D721Med (cell line): ENCODE measurements around the gene KICS2.
"Not testable (repeated sequence)": the region's sequence is repeated elsewhere in the genome, so short reads cannot be mapped to it uniquely, and the experiment has no call there.

Experiments used
- DNase-seq: peaks from one replicate; pipeline ENCODE4 v3.0.0; 2011; ENCODE audit warnings: low spot score; ENCODE audit not compliant: insufficient read length
- FAIRE-seq: peaks from 2 replicates; lab custom pipeline; 2011; peaks lifted over from hg19 to GRCh38; lab: Jason Lieb, UNC
- TF ChIP-seq, protein P1 (sequence below): IDR thresholded peaks from 2 replicates; pipeline ENCODE4 v1.5.1; 2012; ENCODE audit warnings: mild to moderate bottlenecking, control low read depth; ENCODE audit not compliant: insufficient read depth; ENCODE audit errors: missing control alignments

Gene KICS2

GRCh38 chr12:64219145-64219544, 3.0 kb downstream of the KICS2 start:
- FAIRE-seq (no peak), DNase-seq (no peak)
- TF ChIP-seq, protein P1, sequence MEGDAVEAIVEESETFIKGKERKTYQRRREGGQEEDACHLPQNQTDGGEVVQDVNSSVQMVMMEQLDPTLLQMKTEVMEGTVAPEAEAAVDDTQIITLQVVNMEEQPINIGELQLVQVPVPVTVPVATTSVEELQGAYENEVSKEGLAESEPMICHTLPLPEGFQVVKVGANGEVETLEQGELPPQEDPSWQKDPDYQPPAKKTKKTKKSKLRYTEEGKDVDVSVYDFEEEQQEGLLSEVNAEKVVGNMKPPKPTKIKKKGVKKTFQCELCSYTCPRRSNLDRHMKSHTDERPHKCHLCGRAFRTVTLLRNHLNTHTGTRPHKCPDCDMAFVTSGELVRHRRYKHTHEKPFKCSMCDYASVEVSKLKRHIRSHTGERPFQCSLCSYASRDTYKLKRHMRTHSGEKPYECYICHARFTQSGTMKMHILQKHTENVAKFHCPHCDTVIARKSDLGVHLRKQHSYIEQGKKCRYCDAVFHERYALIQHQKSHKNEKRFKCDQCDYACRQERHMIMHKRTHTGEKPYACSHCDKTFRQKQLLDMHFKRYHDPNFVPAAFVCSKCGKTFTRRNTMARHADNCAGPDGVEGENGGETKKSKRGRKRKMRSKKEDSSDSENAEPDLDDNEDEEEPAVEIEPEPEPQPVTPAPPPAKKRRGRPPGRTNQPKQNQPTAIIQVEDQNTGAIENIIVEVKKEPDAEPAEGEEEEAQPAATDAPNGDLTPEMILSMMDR, result no peak

- TF ChIP-seq, protein P1, result no peak
- no peak for DNase-seq
- FAIRE-seq, result no peak
Measured at GRCh38 chr12:64218597-64218996, 3.5 kb downstream of the KICS2 start.

DNA sequence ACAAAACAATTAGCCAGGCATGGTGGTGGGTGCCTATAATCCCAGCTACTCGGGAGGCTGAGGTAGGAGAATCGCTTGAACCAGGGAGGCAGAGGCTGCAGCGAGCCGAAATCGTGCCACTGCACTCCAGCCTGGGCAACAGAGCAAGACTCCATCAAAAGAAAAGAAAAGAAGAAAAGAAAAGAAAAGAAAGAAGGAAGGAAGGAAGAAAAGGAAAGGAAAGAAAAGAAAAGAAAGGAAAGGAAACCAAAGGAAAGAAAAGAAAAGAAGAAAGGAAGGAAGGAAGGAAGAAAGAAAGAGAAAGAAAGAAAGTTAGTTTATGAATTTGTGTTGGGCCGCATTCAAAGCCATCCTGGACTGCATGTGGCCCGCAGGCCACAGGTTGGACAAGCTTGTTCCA, 4.5 kb downstream of the KICS2 start:
- FAIRE-seq, DNase-seq: not testable (repeated sequence)

- DNase-seq, result no peak
- no peak for FAIRE-seq
- TF ChIP-seq, protein P1, result no peak
Measured at GRCh38 chr12:64216239-64216638, 5.9 kb downstream of the KICS2 start.

DNA sequence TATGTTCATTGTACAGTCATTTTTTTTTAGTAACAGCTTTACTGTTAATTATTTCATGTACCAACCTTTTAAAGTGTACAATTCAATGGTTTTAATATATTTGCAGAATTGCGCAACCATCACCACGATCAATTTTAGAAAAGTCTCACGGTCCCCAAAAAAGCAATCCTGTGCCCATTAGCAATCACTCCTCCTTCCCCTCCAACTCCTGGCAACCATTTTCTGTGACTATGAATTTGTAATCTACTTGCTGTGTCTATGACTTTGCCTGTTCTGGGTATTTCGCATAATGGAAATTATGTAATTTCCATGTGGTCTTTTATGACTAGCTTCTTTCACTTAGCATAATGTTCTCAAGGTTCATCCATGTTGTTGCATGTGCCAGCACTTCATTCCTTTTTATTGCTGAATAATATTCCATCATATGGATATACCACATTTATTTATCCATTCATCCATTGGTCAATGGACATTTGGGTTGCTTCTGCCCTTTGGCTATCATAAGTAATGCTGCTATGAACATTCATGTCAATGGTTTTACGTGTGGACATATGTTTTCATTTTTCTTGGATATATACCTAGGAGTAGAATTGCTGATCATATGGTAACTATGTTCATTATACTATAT, 9.9 kb downstream of the KICS2 start:
- TF ChIP-seq, protein P1, result no peak
- no peak for FAIRE-seq
- no peak for DNase-seq

DNA sequence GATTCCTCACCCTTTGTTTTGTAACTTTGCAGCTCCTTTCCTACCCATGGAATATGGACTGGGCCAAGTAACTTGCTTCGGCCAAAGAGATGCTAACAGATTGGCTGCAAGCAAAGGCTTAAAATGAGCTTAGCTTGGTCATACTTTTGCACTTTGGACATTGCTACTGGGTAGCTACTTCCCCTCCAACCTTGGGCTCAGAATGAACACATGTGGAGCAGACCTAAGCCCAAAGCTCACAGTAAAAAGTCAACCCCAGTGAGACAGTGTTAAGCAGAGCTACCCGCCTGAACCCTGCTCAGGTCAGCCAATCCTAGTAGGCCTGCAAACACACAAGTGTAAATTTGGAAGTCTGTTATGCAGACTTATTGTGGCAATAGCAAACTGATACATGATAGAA, 14.6 kb downstream of the KICS2 start:
- DNase-seq (no peak), FAIRE-seq (no peak)

DNA sequence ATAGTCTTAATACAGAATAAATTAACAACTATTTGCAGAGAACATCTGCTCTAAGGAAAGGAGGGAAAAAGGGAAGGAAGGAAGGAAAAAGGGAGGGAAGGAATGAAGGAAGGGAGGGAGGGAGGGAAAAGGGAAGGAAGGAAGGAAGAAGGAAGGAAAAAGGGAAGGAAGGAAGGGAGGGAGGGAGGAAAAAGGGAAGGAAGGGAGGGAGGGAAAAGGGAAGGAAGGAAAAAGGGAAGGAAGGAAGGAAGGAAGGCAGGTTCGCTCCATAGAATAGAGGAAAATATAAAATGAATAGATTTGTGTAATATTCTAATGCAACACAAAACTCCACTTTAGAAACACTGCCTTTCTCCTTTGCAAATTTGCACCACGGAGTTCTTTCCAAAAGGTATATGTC, 16.6 kb downstream of the KICS2 start:
- DNase-seq, result no peak
- TF ChIP-seq, protein P1, result no peak
- no peak for FAIRE-seq

More for the DNA sequence above, 14.6 kb downstream of the KICS2 start:
- TF ChIP-seq, protein P1, result no peak
